Body of pancreas (tissue), 4 donors: ENCODE data around the gene P2RY6. TPM values are rescaled to one million over a fixed set of nuclear protein-coding genes. Genes with fewer than 3 reads are reported as not detected.

ENCODE experiments used
- ATAC-seq: fragments of 150-250 bp; one replicate; pipeline ENCODE4 v1.9.1; 2016
- DNase-seq, 4 donors: peaks; one replicate each; pipeline ENCODE4 v3.0.0-alpha.2; 2019
- H3K27ac ChIP-seq, 4 donors: fragments of 200-600 bp; sonication (generic); 1 replicate in 3 of 4; 2 replicates in 1 of 4; pipeline versions ENCODE4 v1.5.1 to v1.6.1; 2016 to 2019; ENCODE audit warnings: mild to moderate bottlenecking in 1 of 4, mixed read lengths in 1 of 4, moderate library complexity in 1 of 4
- H3K27me3 ChIP-seq, 2 donors: fragments of 200-600 bp; sonication (generic); one replicate each; pipeline ENCODE4 v1.6.0; 2016; ENCODE audit warnings: mild to moderate bottlenecking in 1 of 2
- H3K36me3 ChIP-seq, 2 donors: fragments of 200-600 bp; sonication (generic); replicated peaks in 1 of 2; 2 replicates each; pipeline ENCODE4 v1.5.1; 2016; ENCODE audit warnings: low read depth in 2 of 2; ENCODE audit not compliant: insufficient read depth in 1 of 2
- H3K4me1 ChIP-seq: fragments of 200-600 bp; sonication (generic); one replicate; pipeline ENCODE4 v1.6.0; 2016
- H3K4me3 ChIP-seq, 2 donors: fragments of 200-600 bp; sonication (generic); 1 replicate in 1 of 2; 2 replicates in 1 of 2; pipeline ENCODE4 v1.5.1; 2016 to 2019
- H3K9me3 ChIP-seq, 3 donors: fragments of 200-600 bp; sonication (generic); 1 replicate in 2 of 3; 2 replicates in 1 of 3; pipeline ENCODE4 v1.5.1; 2016
- POLR2A ChIP-seq, 3 donors: fragments of 450-650 bp; IDR thresholded peaks; one replicate each; pipeline ENCODE4 v1.6.1; 2016; ENCODE audit warnings: antibody characterized with exemption in 3 of 3, mild to moderate bottlenecking in 2 of 3
- WGBS, 2 donors: methylation state at CpG; one replicate each; pipeline ENCODE4 v1.1.5; 2017; 5-methylcytosine and 5-hydroxymethylcytosine counted together
- intact Hi-C: fragments of 100-400 bp; cut with DNase I; formaldehyde crosslinking; loops from one replicate; pipeline ENCODE4 v1.15.1; 2023
- total RNA-seq, 2 donors: library from RNA; depleted of rRNA; stranded (reverse); fragments of >200 nt; gene quantifications; one replicate each; pipeline ENCODE4 v1.1.0, GENCODE V29; 2016
- TF ChIP-seq, protein P1 (sequence below), 7 experiments: fragments of 450-650 bp in 4 of 7; fragments of 200-600 bp in 3 of 7; sonication (generic) in 3 of 7; IDR thresholded peaks; one replicate each; pipeline ENCODE4 v1.5.1; 2016 to 2019; ENCODE audit warnings: antibody characterized with exemption in 7 of 7

P2RY6 gene
- total RNA-seq, 2 donors from 2014 or later = not detected

DNA sequence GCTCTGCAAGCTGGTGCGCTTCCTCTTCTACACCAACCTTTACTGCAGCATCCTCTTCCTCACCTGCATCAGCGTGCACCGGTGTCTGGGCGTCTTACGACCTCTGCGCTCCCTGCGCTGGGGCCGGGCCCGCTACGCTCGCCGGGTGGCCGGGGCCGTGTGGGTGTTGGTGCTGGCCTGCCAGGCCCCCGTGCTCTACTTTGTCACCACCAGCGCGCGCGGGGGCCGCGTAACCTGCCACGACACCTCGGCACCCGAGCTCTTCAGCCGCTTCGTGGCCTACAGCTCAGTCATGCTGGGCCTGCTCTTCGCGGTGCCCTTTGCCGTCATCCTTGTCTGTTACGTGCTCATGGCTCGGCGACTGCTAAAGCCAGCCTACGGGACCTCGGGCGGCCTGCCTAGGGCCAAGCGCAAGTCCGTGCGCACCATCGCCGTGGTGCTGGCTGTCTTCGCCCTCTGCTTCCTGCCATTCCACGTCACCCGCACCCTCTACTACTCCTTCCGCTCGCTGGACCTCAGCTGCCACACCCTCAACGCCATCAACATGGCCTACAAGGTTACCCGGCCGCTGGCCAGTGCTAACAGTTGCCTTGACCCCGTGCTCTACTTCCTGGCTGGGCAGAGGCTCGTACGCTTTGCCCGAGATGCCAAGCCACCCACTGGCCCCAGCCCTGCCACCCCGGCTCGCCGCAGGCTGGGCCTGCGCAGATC, 37.5 kb upstream of the P2RY6 start:
- DNase-seq (no peak), ATAC-seq (no peak)
- Histone ChIP-seq H3K27ac (no peak overlapping the region), H3K9me3 (no peaks in the 10 kb centered on the region), H3K27me3 (no peaks in the 10 kb centered on the region), H3K36me3 (no peaks in the 10 kb centered on the region), H3K4me1 (no peaks in the 10 kb centered on the region), H3K4me3 (no peak overlapping the region)
- 94 to 95% methylated on average over 52 to 56 of the region's 56 CpGs for WGBS, 2 donors
- TF ChIP-seq, protein P1, sequence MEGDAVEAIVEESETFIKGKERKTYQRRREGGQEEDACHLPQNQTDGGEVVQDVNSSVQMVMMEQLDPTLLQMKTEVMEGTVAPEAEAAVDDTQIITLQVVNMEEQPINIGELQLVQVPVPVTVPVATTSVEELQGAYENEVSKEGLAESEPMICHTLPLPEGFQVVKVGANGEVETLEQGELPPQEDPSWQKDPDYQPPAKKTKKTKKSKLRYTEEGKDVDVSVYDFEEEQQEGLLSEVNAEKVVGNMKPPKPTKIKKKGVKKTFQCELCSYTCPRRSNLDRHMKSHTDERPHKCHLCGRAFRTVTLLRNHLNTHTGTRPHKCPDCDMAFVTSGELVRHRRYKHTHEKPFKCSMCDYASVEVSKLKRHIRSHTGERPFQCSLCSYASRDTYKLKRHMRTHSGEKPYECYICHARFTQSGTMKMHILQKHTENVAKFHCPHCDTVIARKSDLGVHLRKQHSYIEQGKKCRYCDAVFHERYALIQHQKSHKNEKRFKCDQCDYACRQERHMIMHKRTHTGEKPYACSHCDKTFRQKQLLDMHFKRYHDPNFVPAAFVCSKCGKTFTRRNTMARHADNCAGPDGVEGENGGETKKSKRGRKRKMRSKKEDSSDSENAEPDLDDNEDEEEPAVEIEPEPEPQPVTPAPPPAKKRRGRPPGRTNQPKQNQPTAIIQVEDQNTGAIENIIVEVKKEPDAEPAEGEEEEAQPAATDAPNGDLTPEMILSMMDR (IDR thresholded peaks at IDR 0.05) = no peak
- no peak for TF ChIP-seq POLR2A (IDR thresholded peaks at IDR 0.05)
- intact Hi-C loops = no loop called here

DNA sequence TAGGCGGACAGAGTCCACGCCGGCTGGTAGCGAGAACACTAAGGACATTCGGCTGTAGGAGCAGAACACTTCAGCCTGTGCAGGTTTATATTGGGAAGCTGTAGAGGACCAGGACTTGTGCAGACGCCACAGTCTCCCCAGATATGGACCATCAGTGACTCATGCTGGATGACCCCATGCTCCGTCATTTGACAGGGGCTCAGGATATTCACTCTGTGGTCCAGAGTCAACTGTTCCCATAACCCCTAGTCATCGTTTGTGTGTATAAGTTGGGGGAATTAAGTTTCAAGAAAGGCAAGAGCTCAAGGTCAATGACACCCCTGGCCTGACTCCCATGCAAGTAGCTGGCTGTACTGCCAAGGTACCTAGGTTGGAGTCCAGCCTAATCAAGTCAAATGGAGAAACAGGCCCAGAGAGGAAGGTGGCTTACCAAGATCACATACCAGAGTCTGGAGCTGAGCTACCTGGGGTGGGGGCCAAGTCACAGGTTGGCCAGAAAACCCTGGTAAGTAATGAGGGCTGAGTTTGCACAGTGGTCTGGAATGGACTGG, 36.8 kb upstream of the P2RY6 start:
- no peak for DNase-seq

DNA sequence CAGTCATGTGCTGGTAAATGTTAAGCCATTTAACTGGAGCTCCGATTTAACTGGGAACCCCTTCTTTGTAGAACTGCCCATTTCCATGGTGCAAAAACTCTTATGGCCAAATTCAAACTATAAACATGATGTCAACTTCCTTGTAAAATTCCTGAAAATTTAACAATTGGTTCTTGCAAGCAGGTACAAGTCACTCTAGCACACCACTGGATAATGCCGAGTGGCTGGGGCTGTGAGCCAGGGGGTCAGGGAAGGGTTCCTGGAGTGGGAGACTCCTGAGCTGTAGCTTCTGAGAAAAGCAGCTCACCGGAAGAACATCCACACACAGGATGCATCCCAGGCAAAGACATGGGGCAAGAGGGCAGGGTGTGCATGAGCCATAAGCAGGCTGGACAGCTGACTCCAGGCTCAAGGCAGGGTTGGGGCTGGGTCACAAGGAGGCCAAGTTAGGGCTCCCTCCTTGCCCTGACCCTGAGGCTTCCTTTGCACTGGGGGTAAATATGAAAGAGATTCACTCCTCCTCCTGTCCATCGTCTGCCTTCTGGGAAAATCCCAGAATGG, 35.9 kb upstream of the P2RY6 start:
- TF ChIP-seq, protein P1 (IDR thresholded peaks at IDR 0.05) = no peak
- no peak for TF ChIP-seq POLR2A (IDR thresholded peaks at IDR 0.05)
- Histone ChIP-seq H3K36me3 (no peaks in the 10 kb centered on the region), H3K9me3 (no peaks in the 10 kb centered on the region), H3K27ac (no peak overlapping the region), H3K4me3 (no peak overlapping the region), H3K4me1 (no peaks in the 10 kb centered on the region), H3K27me3 (no peaks in the 10 kb centered on the region)
- 83 to 91% methylated on average over 3 to 4 of the region's 4 CpGs for WGBS, 2 donors
- intact Hi-C loops = no loop called here
- no peak for ATAC-seq
- no peak for DNase-seq

More for the DNA sequence above, 36.8 kb upstream of the P2RY6 start:
- ATAC-seq = no peak
- H3K27ac ChIP-seq = no peak overlapping the region
- H3K27me3 ChIP-seq = no peaks in the 10 kb centered on the region
- TF ChIP-seq, protein P1 (IDR thresholded peaks at IDR 0.05) = no peak
- TF ChIP-seq POLR2A (IDR thresholded peaks at IDR 0.05) = no peak
- no peaks in the 10 kb centered on the region for H3K36me3 ChIP-seq
- intact Hi-C loops = no loop called here
- no peaks in the 10 kb centered on the region for H3K9me3 ChIP-seq
- no peak overlapping the region for H3K4me3 ChIP-seq
- H3K4me1 ChIP-seq = no peaks in the 10 kb centered on the region
- WGBS, 2 donors = 81 to 84% methylated on average over 8 of the region's 8 CpGs

DNA sequence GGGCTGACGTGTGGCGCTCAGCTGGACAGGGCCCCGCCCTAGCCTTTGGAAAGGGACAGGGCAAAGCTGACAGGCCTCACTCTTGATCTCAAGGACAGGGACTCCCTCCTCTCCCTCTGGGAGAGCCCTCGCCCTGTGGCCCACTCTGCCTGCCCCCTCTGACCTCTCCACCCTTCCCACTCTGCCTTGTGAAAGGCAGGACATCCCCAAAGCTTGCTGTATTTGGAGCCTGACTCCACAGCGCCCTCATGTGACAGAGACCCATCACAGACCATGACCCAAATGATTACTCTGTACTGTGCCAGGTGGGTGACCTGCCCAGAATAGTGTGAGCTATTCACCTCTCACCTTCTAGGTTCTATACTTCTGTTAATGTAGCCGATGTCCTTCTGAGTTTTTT, 35.3 kb upstream of the P2RY6 start:
- Histone ChIP-seq H3K36me3 (no peaks in the 10 kb centered on the region), H3K4me3 (no peak overlapping the region), H3K27me3 (no peaks in the 10 kb centered on the region), H3K9me3 (no peaks in the 10 kb centered on the region), H3K4me1 (no peaks in the 10 kb centered on the region), H3K27ac (no peak overlapping the region)
- TF ChIP-seq, protein P1 (IDR thresholded peaks at IDR 0.05) = peak in 6 of 7 experiments; percentile 21 to 49 (median 34)
- no peak for TF ChIP-seq POLR2A (IDR thresholded peaks at IDR 0.05)
- intact Hi-C loops = no loop called here
- 30 to 70% methylated on average over 5 of the region's 6 CpGs for WGBS, 2 donors
- DNase-seq = peak in 3 of 4 donors; percentile 43 to 55 (median 50)
- no peak for ATAC-seq
